HG03039 (cell line): ENCODE measurements around the gene NRF1.
"Not testable (repeated sequence)": the region's sequence is repeated elsewhere in the genome, so short reads cannot be mapped to it uniquely, and the experiment has no call there.

Experiments
- ATAC-seq: cut with Tn5 transposase; IDR thresholded peaks from one replicate; pipeline ENCODE4 v1.9.1; 2021; ENCODE audit warnings: mild to moderate bottlenecking, moderate library complexity; ENCODE audit not compliant: unreplicated experiment

NRF1 gene

DNA sequence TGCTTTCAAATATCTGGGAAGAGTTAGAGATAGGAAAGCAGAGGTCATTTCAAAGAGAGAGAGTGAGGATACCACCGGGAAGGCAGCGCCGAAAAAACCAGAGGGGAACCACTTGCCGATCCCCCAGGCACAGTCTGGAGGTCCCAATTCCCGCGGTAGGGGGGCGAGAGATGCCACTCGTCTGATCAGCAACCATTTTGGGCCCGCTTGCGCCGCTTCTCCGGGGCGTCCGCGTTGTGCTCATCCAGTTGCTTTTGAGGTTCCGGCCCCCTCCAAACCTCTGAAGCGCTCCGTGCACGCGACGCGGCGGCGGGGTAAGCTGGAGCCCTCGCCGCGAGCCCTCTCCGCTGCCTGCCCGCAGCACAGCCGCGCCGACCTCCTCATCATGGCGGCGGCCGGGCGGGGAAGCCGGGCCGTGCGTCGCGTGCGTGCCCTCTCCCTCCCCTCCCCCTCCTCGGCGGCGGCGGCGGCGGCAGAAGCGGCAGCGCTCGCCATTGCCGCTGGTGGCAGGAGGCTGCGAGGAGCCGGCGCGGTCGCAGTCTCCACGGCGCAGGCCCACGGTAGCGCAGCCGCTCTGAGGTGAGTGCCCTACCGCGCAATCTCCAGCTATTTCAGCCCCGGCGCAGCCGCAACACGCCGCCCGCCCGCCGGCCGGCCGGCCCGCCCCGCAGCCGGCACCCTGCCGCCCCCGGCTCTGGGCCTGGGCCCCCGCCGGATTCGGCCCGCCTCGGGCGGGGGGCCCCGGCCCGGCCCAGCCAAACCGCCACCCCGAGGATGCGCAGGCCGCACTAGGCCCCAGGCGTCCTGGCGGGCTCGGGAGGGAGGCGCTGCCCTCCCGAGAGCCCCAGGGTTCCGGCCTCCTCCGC, at the start of gene NRF1:
Gene NRF1, plus strand, starts transcription at position 475 of the 866 bp plus-strand sequence. CDS start 45,632 bp downstream, outside the sequence.
- ATAC-seq: peak; percentile 69

DNA sequence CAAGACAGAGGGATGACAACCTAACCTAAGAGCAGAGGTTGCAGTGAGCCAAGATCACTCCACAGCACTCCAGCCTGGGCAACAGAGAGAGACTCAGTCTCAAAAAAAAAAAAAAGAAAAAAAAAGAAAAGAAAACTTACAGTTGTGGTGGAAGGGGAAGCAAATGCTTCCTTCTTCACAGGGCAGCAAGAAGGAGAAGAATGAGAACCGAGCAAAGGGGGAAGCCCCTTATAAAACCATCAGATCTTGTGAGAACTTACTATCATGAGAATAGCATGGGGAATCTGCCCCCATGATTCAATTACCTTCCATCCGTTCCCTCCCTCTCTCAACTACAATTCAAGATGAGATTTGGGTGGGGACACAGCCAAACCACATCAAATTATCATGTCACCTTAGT, 45.2 kb upstream of the NRF1 start:
- ATAC-seq: not testable (repeated sequence)

DNA sequence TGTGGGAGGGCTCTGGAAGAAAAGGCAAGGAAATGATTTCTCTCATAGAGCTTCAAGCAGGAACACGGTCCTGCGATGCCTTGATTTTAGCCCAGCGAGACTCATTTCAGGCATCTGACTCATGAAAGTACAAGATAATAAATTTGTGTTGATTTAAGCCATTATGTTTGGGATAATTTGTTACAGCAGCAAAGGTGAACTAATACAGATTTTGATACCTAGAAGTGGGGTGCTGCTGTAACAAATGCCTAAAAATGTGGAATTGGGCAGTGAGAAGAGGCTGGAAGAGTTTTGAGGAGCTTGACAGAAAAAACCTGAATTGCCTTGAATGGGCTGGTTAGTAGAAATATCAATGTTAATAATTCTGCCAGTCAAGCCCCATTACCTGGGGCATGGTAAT, 44.1 kb upstream of the NRF1 start:
- ATAC-seq: no peak

DNA sequence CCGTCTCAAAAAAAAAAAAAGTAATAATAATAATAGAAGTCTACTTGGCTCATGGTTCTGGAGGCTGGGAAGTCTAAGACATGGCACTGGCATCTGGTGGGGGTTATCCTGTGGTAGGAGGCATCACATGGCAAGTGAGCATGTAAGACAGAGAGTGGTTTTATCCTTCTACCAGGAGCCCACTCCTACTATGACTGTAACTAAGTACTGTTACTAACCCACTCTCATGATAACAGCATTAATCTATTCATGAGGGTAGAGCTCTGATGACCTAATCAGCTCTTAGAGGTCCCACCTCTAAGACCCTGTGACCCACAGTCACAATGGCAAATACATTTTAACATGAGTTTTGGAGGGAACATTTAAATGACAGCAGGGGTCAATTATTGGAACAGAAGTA, 43.3 kb upstream of the NRF1 start:
- no peak for ATAC-seq

DNA sequence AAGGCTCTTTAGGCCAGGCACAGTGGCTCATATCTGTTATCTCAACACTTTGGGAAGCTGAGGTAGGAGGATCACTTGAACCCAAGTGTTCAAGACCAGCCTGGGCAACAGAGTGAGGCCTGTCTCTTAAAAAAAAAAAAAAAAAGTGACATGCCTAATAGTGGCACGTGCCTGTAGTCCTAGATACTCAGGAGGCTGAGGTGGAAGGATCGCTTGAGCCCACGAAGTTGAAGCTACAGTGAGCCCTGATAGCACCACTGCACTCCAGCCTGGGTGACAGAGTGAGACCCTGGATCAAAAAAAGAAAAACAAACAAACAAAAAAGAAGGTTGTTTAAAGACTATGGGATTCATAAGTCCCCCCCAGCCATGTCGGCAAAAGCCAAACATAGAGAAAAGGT, 42.2 kb upstream of the NRF1 start:
- no peak for ATAC-seq

DNA sequence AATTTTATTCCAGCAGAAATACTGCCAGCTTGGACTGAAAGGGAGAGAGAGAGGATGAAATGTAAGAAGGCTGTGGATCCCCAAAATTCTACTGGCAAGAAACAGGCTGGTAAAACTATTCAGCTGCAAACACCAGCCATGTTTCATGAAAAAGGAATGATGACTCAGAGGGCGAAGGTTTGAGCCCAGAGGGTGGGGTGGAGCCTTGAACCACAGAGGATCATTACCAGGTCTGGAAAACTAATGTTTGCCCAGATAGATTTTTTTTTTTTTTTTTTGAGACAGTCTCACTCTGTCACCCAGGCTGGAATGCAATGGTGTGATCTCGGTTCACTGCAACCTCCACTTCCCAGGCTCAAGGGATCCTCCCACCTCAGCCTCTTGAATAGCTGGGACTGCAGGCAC, 41.7 kb upstream of the NRF1 start:
- no peak for ATAC-seq

DNA sequence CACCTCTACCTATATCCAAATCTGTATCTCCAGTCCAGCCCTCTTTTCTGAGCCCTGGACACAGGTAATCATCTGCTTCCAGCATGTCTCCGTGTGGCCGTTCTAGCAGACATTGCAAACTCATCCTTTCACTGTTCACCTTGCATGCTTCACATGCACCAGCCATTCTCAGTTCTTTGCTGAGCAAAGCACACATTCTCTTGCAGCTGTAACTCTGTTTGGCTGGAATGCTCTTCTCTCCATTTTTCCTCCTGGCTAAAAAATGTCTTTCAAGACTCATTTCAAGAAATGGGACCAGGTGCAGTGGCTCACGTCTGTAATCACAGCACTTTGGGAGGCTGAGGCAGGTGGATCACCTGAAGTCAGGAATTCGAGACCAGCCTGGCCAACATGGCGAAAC, 40.3 kb upstream of the NRF1 start:
- no peak for ATAC-seq

DNA sequence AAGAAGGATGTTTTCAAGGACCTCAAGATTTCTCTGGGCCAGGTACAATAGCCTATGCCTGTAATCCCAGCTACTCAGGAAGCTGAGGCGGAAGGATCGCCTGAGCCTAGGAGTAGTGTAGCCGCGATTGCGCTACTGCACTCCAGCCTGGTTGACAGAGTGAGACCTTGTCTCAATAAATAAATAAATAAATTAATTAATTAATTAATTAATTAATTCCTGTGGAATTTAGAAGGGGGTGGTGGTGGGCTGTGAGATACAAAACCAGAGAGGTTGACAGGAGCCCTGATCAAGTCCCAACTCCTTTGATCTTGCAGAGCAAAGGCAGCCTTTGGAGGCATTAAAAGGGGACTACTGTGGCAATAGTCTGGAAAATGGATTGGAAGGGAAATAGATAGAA, 39.3 kb upstream of the NRF1 start:
- no peak for ATAC-seq

DNA sequence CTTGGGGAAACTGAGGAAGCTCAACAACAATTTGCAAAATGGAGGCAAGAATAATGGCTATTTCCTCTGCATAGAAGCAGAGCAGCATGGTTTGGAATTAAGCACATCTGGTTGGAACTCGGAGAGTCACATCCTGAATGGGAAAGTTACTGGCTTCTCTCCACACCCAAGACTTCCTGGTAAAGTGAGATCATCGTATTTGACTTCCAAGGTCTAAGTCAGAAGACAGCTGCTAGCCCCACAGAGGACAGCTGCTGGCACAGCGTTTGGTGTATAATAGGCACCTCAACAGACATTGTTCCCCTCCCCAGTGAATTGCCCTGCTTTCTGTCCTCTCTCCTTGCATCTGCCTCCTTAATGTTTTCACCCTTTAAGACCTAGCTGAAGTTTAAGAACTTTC, 37.0 kb upstream of the NRF1 start:
- ATAC-seq: no peak

DNA sequence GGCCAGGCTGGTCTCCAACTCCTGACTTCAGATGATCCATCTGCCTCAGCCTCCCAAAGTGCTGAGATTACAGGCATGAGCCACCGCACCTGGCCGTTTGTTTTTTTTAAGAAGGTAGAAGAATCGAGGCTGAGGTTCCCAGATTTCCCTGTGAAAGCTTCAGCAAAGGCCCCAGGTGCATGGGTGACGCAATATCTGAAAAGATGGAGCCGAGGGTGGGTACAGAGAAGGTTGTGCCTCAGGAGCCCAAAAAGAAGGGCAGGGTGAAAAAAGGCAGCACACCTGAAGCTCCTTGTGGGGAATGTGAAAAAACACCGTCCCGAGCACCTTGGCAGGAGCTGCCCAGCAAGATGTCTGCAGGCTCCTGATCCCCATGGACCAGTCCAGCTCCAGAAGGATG, 35.8 kb upstream of the NRF1 start:
- no peak for ATAC-seq

DNA sequence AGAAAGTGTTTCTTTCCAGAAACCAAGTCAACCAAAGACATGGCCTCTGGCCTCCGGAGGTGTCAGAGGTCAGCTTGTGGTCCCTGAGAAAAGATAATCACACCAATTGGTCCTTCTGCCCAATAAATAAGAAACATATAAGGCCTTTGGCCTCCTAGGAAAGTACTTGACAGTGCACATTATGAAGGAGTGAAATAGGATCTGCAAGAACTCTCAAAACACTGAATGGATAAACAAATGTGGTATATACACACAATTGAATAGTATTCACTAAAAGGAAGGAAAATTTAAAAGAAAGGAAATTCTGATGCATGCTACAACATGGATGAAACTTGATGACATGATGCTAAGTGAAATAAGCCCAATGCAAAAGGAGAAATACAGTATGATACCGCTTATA, 35.4 kb upstream of the NRF1 start:
- no peak for ATAC-seq

DNA sequence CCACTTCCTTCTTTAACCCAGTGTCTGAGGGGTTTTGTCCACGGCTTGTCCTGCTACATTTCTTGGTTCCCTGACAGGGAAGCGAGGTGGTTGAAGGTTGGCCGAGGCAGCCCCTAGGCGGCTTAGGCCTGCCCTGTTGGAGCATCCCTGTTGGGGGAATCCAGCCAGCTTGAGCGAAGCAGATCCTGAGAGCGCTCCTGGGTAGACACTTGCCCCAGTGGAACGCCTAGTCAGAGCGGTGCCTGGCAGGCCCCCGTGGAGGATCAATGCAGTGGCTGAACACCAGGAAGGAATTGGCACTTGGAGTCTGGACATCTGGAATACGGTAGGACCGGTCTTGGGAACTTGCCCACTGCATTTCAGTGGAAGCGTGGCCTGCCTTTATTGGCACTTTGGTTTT, 32.7 kb upstream of the NRF1 start:
- ATAC-seq: no peak

DNA sequence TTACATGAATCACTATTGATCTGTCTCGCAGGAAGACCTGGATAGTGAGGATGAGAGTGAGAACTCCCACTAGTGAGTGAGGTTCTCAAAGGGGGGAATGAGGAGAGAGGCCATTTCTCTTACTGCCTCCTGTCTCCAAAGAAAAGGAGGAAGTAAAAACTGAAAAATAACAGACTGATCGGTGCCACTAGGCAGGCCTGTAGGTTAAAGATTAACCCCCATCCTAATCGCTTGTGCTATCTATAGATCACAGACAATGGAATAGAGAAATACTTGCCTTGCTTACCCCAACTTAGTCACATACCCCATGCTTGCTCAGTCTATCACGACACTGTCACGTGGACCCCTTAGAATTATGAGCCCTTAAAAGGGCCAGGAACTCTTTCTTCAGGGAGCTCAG, 25.3 kb upstream of the NRF1 start:
- not testable (repeated sequence) for ATAC-seq

DNA sequence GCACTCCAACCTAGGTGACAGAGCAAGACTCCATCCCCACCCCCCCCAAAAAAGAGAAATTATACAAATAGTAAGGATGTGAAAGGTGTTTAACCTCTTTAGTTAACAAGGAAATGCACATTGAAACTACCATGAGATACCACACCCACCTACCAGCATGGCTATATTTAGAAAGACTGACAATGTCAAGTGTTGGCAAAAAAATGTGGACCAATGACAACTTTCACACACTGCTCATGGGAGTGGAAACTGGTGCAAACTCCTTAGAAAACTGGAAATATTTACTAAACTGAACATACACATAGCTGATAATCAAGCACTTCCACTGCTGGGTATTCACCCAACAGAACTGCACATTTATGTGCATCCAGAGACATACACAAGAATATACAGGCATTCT, 23.3 kb upstream of the NRF1 start:
- ATAC-seq: no peak

DNA sequence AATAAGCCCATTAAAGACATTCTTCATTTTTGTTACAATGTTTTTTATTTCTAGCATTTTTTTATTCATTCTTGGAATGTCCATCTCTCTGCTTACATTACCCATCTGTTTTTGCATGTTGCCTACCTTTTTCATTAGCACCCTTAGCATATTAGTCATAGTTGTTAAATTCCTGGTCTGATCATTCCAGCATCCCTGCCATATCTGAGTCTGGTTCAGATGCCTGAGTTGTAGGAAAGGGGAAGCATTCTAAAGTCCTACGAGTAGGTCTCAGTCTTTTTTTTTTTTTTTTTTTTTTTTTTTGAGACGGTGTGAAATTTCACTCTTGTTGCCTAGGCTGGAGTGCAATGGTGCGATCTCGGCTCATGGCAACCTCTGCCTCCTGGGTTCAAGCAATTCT, 19.7 kb upstream of the NRF1 start:
- no peak for ATAC-seq

DNA sequence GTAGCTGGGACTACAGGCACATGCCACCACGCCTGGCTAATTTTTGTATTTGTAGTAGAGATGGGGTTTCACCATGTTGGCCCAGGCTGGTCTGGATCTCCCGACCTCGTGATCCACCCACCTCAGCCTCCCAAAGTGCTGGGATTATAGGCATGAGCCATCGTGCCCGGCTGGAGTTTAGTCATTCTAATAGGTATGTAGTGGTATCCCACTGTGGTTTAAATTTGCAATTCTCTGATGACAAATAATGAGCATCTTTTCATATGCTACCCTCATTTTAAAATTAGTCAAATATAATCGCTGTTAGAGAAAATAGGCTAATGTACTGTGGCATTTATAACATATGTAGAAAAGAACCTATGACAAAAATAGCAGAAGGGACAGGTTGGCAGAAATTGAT, 15.1 kb upstream of the NRF1 start:
- ATAC-seq: not testable (repeated sequence)

DNA sequence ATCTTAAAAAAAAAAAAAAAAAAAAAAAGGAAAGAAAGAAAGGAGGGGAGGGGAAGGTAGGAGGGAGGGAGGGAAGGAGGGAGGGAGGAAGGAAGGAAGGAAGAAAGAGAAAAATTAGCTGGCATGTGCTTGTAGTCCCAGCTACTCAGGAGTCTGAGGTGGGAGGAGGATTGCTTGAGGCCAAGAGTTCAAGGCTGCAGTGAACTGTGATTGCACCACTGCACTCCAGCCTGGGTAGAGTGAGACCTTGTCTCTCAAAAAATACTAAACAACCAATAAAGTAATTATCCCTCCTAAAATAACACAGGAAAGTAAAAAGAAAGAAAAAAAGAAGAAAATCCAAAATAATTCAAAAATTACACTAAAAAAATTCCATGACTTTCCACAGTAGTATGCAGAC, 13.8 kb upstream of the NRF1 start:
- no peak for ATAC-seq

DNA sequence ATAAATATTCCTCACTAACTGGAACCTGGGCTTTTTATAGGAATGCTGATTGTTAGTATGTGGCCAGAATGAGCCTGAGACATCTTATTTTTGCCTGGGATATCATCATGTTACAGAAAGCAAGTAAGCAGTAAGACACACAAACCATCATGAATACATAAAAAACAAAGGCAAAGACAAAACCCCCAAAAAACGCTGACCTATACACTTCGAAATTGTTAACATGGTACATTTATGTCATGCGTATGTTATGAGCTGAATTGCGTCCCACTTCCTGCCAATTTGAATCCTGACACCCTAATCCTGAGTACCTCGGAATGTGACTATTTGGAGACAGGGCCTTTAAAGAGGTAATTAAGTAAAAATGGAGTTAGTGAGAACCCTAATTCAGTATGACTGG, 12.3 kb upstream of the NRF1 start:
- ATAC-seq: no peak

DNA sequence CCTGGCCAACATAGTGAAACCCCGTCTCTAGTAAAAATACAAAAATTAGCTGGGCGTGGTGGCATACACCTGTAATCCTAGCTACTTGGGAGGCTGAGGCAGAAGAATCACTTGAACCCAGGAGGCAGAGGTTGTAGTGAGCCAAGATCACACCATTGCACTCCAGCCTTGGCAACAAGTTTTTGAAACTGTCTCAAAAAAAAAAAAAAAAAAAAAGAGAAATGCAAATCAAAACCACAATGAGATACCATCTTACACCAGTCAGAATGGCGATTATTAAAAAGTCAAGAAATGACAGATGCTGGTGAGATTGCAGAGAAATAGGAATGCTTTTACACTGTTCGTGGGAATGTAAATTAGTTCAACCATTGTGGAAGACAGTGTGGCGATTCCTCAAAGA, 7.9 kb upstream of the NRF1 start:
- not testable (repeated sequence) for ATAC-seq

DNA sequence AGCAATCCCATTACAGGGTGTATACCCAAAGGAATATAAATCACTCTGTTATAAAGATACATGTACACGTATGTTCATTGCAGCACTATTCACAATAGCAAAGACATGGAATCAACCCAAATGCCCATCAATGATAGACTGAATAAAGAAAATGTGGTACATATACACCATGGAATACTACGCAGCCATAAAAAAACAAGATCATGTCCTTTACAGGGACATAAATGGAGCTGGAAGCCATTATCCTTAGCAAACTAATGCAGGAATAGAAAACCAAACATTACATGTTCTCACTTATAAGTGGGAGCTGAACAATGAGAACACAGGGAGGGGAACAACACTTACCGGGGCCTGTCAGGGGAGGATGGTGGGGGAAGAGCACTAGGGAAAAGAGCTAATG, 7.5 kb upstream of the NRF1 start:
- ATAC-seq: not testable (repeated sequence)

DNA sequence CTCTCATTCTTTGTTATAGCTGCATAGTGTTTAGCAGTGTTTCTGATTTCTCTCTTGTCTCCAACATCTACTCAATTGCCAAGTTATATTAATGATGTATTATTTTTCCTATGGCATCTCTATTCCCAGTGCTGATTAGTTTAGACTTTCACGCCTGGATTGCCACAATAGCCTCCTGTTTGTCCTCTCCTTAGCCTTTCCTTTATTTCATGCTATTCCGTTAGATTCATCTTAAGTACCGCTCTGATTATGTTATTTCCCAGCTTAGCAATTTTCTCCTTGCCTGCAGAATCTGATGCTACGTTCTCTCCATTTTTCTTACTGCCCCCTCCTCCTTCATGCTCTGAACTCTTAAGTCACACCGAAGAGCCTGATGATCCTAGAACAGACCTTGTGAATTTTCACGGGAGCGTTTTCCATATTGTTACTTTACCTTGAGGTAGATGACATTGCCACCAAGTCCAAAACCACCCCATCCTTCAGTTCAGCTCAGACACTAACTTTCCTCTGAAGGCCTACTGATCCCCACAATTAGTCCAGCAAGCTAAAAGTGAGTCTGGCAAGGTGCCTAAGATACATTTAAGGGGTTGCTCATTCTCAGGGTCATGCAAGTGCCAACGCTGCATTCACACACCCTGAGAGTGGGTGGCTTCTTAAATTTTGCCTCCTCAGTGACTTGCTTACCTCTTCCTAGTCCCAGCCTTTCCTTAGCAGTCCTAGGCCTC, 6.6 kb upstream of the NRF1 start:
- ATAC-seq: no peak

DNA sequence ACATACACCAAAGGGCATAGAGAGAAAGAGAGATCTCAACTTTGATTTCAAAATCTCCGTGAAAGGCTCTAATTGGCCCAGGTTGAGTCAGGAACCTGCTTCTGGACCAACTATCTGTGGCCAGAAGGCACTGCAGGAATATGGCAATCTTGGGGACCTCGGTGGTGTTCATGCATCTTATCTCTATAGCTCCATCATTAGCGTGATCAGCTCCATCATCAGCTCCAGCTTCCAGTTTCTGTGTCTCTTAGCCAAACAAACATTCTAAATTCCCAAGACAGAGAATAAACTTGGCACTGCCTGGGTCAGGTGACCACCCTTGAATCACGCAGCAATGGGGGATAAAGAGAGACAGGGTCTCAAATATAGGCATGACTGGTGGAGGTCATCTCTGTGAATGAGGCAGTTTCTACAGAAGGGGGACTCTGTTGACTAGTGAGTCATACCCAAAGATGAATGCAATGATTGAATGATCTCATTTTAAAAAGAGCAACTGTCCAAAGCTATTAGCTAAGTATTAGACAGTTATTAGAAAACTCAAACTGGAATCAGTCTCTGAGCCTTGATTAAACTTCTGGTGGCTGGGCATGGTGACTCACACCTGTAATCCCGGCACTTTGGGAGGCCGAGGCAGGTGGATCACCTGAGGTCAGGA, 5.4 kb upstream of the NRF1 start:
- no peak for ATAC-seq
